ENCODE results near the gene CPT1A.

CPT1A gene

GRCh38 chr11:68828957-68829356 lies 12.8 kb downstream of the CPT1A start:
- no peak for DNase-seq

GRCh38 chr11:68828155-68828931 lies 13.4 kb downstream of the CPT1A start:
- no peak for DNase-seq

- DNase-seq, result no peak
Observed at GRCh38 chr11:68827733-68828132, 14.0 kb downstream of the CPT1A start.

- DNase-seq, result no peak
Observed at GRCh38 chr11:68826726-68827125, 15.0 kb downstream of the CPT1A start.

- peak; percentile 25 to 33 for DNase-seq
Observed at GRCh38 chr11:68825571-68825970, 16.1 kb downstream of the CPT1A start.

GRCh38 chr11:68822546-68822945 lies 19.2 kb downstream of the CPT1A start:
- DNase-seq, result no peak

GRCh38 chr11:68821670-68822069 lies 20.0 kb downstream of the CPT1A start:
- no peak for DNase-seq

- DNase-seq, result no peak
Observed at GRCh38 chr11:68819362-68819761, 22.4 kb downstream of the CPT1A start.

GRCh38 chr11:68818181-68818580 lies 23.5 kb downstream of the CPT1A start:
- DNase-seq, result no peak

GRCh38 chr11:68817554-68817953 lies 24.2 kb downstream of the CPT1A start:
- DNase-seq, result no peak

- DNase-seq, result no peak
Observed at GRCh38 chr11:68816917-68817419, 24.7 kb downstream of the CPT1A start.

GRCh38 chr11:68816251-68816776 lies 25.4 kb downstream of the CPT1A start:
- no peak for DNase-seq

- DNase-seq, result no peak
Observed at GRCh38 chr11:68813773-68814172, 27.9 kb downstream of the CPT1A start.

GRCh38 chr11:68812526-68812925 lies 29.2 kb downstream of the CPT1A start:
- no peak for DNase-seq

- no peak for DNase-seq
Observed at GRCh38 chr11:68810164-68810563, 31.6 kb downstream of the CPT1A start.

GRCh38 chr11:68809506-68809905 lies 32.2 kb downstream of the CPT1A start:
- DNase-seq, result no peak

GRCh38 chr11:68808787-68809186 lies 32.9 kb downstream of the CPT1A start:
- DNase-seq, result no peak

GRCh38 chr11:68806931-68807844 lies 34.5 kb downstream of the CPT1A start:
- DNase-seq, result no peak

GRCh38 chr11:68804786-68805185 lies 36.9 kb downstream of the CPT1A start:
- DNase-seq, result no peak

- DNase-seq, result no peak
Observed at GRCh38 chr11:68803766-68804165, 38.0 kb downstream of the CPT1A start.

- peak in 1 of 2 experiments; percentile 10 for DNase-seq
Observed at GRCh38 chr11:68798221-68798813, 43.4 kb downstream of the CPT1A start.

GRCh38 chr11:68796801-68797200 lies 44.9 kb downstream of the CPT1A start:
- no peak for DNase-seq

- DNase-seq, result no peak
Observed at GRCh38 chr11:68792400-68792966, 49.2 kb downstream of the CPT1A start.

Data from SHP77 (cell line).